Common myeloid progenitor, CD34-positive (primary cell): ENCODE data around the gene CCNL2.
"Not testable (repeated sequence)": the region's sequence is repeated elsewhere in the genome, so short reads cannot be mapped to it uniquely, and the experiment has no call there.

Experiments used
- CTCF ChIA-PET: fragments of 350-600 bp; sonication (Branson Sonifier 250); formaldehyde crosslinking; loops from one replicate; lab custom pipeline; 2021; ENCODE audit warnings: antibody characterized with exemption; lab: Charles Lee
- POLR2A ChIA-PET: fragments of 350-600 bp; sonication (Branson Sonifier 250); formaldehyde crosslinking; loops from one replicate; lab custom pipeline; 2021; ENCODE audit warnings: antibody characterized with exemption; lab: Charles Lee
- DNase-seq, 3 donors: peaks; one replicate each; pipeline versions ENCODE4 v3.0.0 to v3.0.0-alpha.2; 2013
- H3K27ac ChIP-seq, 2 experiments: 1 replicate in 1 of 2; 2 replicates in 1 of 2; pipeline ENCODE4 v1.7.0; 2013; ENCODE audit warnings: inconsistent platforms in 2 of 2, low read length in 2 of 2, mild to moderate bottlenecking in 2 of 2, low read depth in 1 of 2, moderate library complexity in 1 of 2; ENCODE audit not compliant: severe bottlenecking in 2 of 2, insufficient read depth in 1 of 2, poor library complexity in 1 of 2
- H3K27me3 ChIP-seq, 5 experiments: replicated peaks in 2 of 5; 1 replicate in 3 of 5; 2 replicates in 2 of 5; pipeline versions ENCODE4 v1.6.1 to v1.7.0; 2013; ENCODE audit warnings: low read length in 4 of 5, mild to moderate bottlenecking in 2 of 5, moderate library complexity in 2 of 5, inconsistent platforms in 1 of 5; ENCODE audit not compliant: insufficient read depth in 5 of 5, control insufficient read depth in 4 of 5
- H3K36me3 ChIP-seq, 4 experiments: 1 replicate in 2 of 4; 2 replicates in 2 of 4; pipeline versions ENCODE4 v1.6.1 to v1.7.0; 2013; ENCODE audit warnings: low read length in 3 of 4, control low read depth in 1 of 4, mild to moderate bottlenecking in 1 of 4; ENCODE audit not compliant: control insufficient read depth in 4 of 4, insufficient read depth in 4 of 4
- H3K4me1 ChIP-seq, 4 experiments: 1 replicate in 3 of 4; 2 replicates in 1 of 4; pipeline versions ENCODE4 v1.6.1 to v1.7.1; 2013; ENCODE audit warnings: low read length in 3 of 4, mild to moderate bottlenecking in 3 of 4, control low read depth in 1 of 4, inconsistent platforms in 1 of 4, moderate library complexity in 1 of 4; ENCODE audit not compliant: control insufficient read depth in 4 of 4, insufficient read depth in 4 of 4; ENCODE audit errors: control extremely low read depth in 1 of 4
- H3K4me3 ChIP-seq, 7 experiments: 1 replicate in 4 of 7; 2 replicates in 3 of 7; pipeline versions ENCODE4 v1.5.1 to v1.7.0; 2013; ENCODE audit warnings: mild to moderate bottlenecking in 7 of 7, low read length in 6 of 7, moderate library complexity in 6 of 7, inconsistent platforms in 2 of 7, low read depth in 2 of 7, control low read depth in 1 of 7; ENCODE audit not compliant: insufficient read depth in 4 of 7, control insufficient read depth in 1 of 7; ENCODE audit errors: extremely low read depth in 1 of 7
- H3K9me3 ChIP-seq, 5 experiments: 1 replicate in 4 of 5; 2 replicates in 1 of 5; pipeline versions ENCODE4 v1.6.1 to v1.7.1; 2013; ENCODE audit warnings: low read length in 4 of 5, mild to moderate bottlenecking in 2 of 5, inconsistent platforms in 1 of 5, low read depth in 1 of 5, moderate library complexity in 1 of 5; ENCODE audit not compliant: control insufficient read depth in 4 of 5, insufficient read depth in 2 of 5; ENCODE audit errors: control extremely low read depth in 1 of 5
- WGBS: methylation state at CpG from one replicate; pipeline ENCODE4 v1.1.5; 2013; ENCODE audit not compliant: insufficient coverage; 5-methylcytosine and 5-hydroxymethylcytosine counted together

CCNL2 gene

GRCh38 chr1:1429671-1430073 lies 30.5 kb upstream of the CCNL2 start:
- H3K9me3 ChIP-seq: no peaks in the 10 kb centered on the region
- ChIA-PET CTCF (interaction anchor here (0.7 to 3.1 kb wide), 5 partner anchors 9 to 31 kb away, joined by 3 to 11 read pairs (median 3); partner anchors contain the start of genes ANKRD65 and CCNL2), POLR2A (interaction anchor here (0.7 kb wide), 1 partner anchor 7 kb away, joined by 3 read pairs; no protein-coding TSS in a partner anchor)
- no peak for DNase-seq
- peaks cover 0 to 2% (median 0%) of the 10 kb centered on the region in 5 experiments for H3K27me3 ChIP-seq
- no peak overlapping the region for H3K27ac ChIP-seq
- H3K4me1 ChIP-seq: peaks cover 0 to 63% (median 39%) of the 10 kb centered on the region in 4 experiments
- H3K4me3 ChIP-seq: no peak overlapping the region
- 89% methylated on average over 6 of the region's 6 CpGs for WGBS
- H3K36me3 ChIP-seq: no peaks in the 10 kb centered on the region

DNA sequence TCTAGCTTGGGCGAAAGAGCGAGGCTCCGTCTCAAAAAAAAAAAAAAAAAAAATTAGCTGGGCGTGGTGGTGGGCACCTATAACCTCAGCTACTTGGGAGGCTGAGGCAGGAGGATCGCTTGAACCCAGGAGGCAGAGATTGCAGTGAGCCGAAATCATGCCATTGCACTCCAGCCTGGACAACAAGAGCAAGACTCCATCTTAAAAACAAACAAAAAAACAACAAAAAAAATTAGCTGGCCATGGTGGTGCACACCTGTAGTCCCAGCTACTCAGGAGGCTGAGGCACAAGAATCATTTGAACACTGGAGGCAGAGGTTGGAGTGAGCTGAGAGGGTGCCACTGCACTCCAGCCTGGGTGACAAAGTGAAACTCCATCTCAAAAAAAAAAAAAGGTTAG lies 29.8 kb upstream of the CCNL2 start:
- ChIA-PET CTCF (interaction anchor here (0.7 to 3.1 kb wide), 4 partner anchors 9 to 30 kb away, joined by 3 to 11 read pairs (median 6); partner anchors contain the start of genes ANKRD65 and CCNL2), POLR2A (interaction anchor here (0.7 kb wide), 1 partner anchor 8 kb away, joined by 3 read pairs; no protein-coding TSS in a partner anchor)
- H3K4me1 ChIP-seq: peaks cover 0 to 56% (median 32%) of the 10 kb centered on the region in 4 experiments
- H3K36me3 ChIP-seq, DNase-seq, H3K27ac ChIP-seq, H3K9me3 ChIP-seq, H3K4me3 ChIP-seq, H3K27me3 ChIP-seq: not testable (repeated sequence)
- 93% methylated on average over 5 of the region's 6 CpGs for WGBS

DNA sequence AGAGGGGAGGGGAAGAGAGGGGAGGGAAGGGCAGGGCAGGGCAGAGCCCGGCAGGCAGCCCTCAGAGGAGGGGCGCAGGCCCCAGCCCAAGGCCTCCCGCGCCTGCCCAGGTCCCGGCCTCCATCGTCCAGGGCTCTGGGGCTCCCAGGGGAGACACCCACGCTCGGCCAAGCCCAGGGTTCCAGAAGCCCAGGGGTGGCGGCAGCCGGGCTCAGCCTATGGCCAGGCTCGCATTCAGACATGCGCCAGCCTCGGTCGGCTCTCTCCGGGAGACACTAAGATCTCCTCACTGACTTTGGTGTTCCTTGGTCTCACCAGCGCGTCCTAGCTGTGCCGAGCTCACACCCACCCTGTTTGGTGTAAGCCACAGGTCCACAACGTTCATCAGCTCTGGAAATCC lies 29.0 kb upstream of the CCNL2 start:
- DNase-seq: no peak
- WGBS: 87% methylated on average over 17 of the region's 19 CpGs
- Histone ChIP-seq H3K4me1 (peaks cover 0 to 48% (median 24%) of the 10 kb centered on the region in 4 experiments), H3K9me3 (no peaks in the 10 kb centered on the region), H3K27me3 (peaks cover 0 to 2% (median 0%) of the 10 kb centered on the region in 5 experiments), H3K27ac (no peak overlapping the region), H3K4me3 (no peak overlapping the region), H3K36me3 (no peaks in the 10 kb centered on the region)
- ChIA-PET POLR2A (no interaction called here), CTCF (interaction anchor here (2.9 kb wide), 1 partner anchor 13 kb away, joined by 11 read pairs; no protein-coding TSS in a partner anchor)

GRCh38 chr1:1427820-1428148 lies 28.6 kb upstream of the CCNL2 start:
- Histone ChIP-seq H3K27ac (no peak overlapping the region), H3K4me3 (peak overlapping the region in 2 of 7 experiments; percentile 40 to 50), H3K36me3 (no peaks in the 10 kb centered on the region), H3K27me3 (peaks cover 0 to 2% (median 0%) of the 10 kb centered on the region in 5 experiments), H3K4me1 (peaks cover 0 to 44% (median 22%) of the 10 kb centered on the region in 4 experiments), H3K9me3 (no peaks in the 10 kb centered on the region)
- peak in 1 of 3 donors; percentile 53 for DNase-seq
- WGBS: 0% methylated on average over 9 of the region's 22 CpGs
- ChIA-PET CTCF (interaction anchor here (2.9 kb wide), 1 partner anchor 12 kb away, joined by 11 read pairs; no protein-coding TSS in a partner anchor), POLR2A (no interaction called here)

GRCh38 chr1:1427106-1427819 lies 28.1 kb upstream of the CCNL2 start:
- POLR2A ChIA-PET: no interaction called here
- CTCF ChIA-PET: no interaction called here
- WGBS: 11% methylated on average over 59 of the region's 66 CpGs
- Histone ChIP-seq H3K9me3 (no peaks in the 10 kb centered on the region), H3K27ac (no peak overlapping the region), H3K27me3 (peaks cover 0 to 4% (median 0%) of the 10 kb centered on the region in 5 experiments), H3K4me3 (peak overlapping the region in 2 of 7 experiments; percentile 40 to 50), H3K36me3 (no peaks in the 10 kb centered on the region), H3K4me1 (peaks cover 0 to 39% (median 22%) of the 10 kb centered on the region in 4 experiments)
- peak in 1 of 3 donors; percentile 37 for DNase-seq

DNA sequence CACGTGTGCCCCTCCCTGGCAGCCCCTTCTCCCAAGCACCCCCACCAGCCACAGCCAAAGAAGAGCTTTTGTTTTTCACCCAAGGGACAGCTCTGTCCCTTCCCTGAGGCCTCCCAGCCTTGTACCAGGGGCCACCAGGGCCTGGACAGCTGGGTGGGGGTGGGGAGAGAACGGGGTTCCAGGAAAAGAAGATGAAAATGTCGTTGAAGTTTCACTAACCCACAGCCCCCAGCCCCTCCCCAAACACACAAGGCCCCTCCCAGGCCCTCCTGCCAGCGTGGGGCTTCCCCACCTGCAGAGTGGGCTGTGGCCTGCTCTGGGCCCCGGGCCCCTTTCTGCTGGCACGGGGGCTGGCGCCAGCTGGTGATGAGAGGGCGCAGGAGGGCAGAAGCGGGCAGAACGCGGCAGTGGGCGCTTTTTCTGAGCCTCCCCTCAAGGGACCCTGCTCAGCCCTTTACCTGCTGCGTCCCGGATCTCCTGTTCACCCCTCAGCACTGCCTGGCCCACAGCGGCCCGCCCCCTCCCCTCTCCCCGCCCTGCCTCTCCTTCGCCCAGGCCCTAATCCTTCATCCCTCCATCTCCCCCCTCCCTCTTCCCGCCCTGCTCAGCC lies 27.5 kb upstream of the CCNL2 start:
- DNase-seq: peak in 2 of 3 donors; percentile 54 to 67
- POLR2A ChIA-PET: no interaction called here
- Histone ChIP-seq H3K4me1 (peaks cover 0 to 32% (median 15%) of the 10 kb centered on the region in 4 experiments), H3K36me3 (no peaks in the 10 kb centered on the region), H3K4me3 (peak overlapping the region in 1 of 7 experiments; percentile 25), H3K27me3 (peaks cover 0 to 4% (median 0%) of the 10 kb centered on the region in 5 experiments), H3K27ac (no peak overlapping the region), H3K9me3 (no peaks in the 10 kb centered on the region)
- CTCF ChIA-PET: interaction anchor here (1.0 to 1.1 kb wide), 3 partner anchors 10 to 24 kb away, joined by 3 to 5 read pairs (median 4); no protein-coding TSS in a partner anchor
- 29% methylated on average over 15 of the region's 19 CpGs for WGBS
